GM12892 (cell line): ENCODE data around the gene PMM2.
"Not testable (repeated sequence)": the region's sequence is repeated elsewhere in the genome, so short reads cannot be mapped to it uniquely, and the experiment has no call there.

Experiments used
- DNase-seq: peaks from one replicate; pipeline ENCODE4 v3.0.0; 2011; ENCODE audit not compliant: insufficient read length
- FAIRE-seq: peaks from 2 replicates; lab custom pipeline; 2011; peaks lifted over from hg19 to GRCh38; lab: Jason Lieb, UNC
- POLR2A ChIP-seq: IDR thresholded peaks from 2 replicates; pipeline ENCODE4 v1.6.1; 2011; ENCODE audit warnings: low read depth, low read length, control low read depth
- POLR2AphosphoS5 ChIP-seq: IDR thresholded peaks from 2 replicates; pipeline ENCODE4 v1.6.1; 2011; ENCODE audit warnings: low read depth, low read length, control low read depth
- TAF1 ChIP-seq: IDR thresholded peaks from 2 replicates; pipeline ENCODE4 v1.6.1; 2011; ENCODE audit warnings: low read depth, mild to moderate bottlenecking, control low read depth, low read length, borderline replicate concordance

PMM2 gene

DNA sequence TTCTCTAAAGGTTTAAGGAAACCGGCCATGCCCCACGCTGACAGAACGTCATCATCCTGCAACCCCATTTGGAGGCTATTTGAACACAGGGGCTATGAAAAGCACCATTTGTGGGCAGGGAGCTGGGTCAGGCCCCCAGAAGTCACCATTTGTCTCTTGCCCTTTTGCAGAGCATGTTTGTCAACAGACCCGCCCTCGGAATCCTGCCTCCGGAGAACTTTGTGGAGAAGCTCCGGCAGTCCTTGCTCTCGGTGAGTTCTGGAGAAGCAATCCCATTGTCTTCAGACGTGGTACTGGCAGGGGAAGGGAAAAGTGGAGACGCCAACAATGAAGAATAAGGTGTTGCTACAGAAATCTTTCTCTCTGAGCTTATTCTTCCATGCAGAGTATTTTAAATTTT, 33.7 kb upstream of the PMM2 start:
- no peak for DNase-seq
- no peak for TF ChIP-seq TAF1
- no peak for FAIRE-seq

DNA sequence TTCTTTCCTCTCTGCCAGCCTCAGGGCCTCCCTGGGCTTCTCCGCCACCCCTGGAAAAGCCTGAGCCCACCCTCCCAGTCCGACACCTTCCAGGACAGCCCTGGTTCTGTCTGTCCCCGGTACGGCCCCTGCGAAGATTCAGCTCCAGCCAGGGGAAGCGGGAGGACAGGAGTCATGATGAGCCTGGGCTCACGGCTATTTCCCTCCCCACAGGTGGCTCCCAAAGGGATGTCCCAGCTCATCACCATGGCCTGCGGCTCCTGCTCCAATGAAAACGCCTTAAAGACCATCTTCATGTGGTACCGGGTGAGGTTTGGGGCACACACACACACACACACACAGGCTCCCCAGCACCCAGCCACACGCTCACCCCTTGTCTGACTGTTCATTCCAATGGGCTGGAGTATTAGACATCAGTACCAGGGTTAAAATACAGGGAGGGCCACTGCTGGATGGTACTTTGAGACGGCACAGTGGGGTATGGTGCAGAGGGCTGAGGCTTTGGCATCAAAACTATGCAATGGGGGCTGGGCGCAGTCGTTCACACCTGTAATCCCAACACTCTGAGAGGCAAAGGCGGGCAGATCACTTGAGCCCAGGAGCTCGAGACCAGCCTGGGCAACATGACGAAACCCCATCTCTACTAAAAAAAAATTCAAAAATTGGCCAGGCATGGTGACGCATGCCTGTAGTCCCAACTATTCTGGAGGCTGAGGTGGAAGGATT, 33.0 kb upstream of the PMM2 start:
- FAIRE-seq (no peak), DNase-seq (no peak)
- TF ChIP-seq TAF1 = no peak
- TF ChIP-seq POLR2AphosphoS5 = no peak
- TF ChIP-seq POLR2A = no peak

DNA sequence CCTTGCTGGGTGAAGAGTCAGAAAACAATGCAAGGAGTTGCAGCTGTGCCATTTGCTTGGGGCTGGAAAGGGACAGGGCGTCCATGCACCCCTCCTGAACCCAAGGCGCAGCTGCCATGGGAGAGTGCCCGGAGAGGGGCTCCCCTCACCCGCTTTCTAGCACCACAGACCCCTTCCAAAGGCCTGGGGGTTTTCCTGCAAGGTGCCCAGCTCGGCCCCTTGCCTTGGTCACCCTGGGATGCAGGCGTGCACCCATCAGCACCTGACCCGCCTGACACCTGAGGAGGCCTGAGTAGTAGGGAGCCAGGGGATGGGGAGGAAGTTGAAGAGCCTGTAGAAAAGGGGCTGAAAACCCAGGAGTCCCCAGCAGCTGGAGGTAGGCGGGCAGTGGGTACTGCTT, 30.5 kb upstream of the PMM2 start:
- FAIRE-seq (no peak), DNase-seq (no peak)
- TF ChIP-seq POLR2A (no peak), TAF1 (no peak), POLR2AphosphoS5 (no peak)

DNA sequence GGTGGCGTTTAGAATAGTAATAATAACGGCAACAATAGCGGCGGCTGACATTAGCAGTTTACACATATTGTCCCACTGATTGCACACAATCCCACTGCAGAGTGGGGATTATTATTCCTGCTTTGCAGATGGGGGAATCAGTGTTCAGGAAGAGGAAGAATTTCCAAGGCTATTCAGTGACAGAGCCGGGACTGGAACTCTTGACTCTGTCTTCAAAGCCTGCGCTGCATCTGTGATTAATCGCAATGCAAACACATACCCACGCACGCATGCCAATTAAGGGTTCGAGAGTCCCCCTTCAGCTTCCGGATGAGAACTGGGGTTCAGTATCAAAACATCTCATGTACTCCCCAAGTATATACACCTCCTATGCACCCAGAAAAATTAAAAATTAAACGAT, 29.4 kb upstream of the PMM2 start:
- DNase-seq (no peak), FAIRE-seq (no peak)
- TF ChIP-seq POLR2A = no peak
- TF ChIP-seq POLR2AphosphoS5 = no peak
- TF ChIP-seq TAF1 = no peak

DNA sequence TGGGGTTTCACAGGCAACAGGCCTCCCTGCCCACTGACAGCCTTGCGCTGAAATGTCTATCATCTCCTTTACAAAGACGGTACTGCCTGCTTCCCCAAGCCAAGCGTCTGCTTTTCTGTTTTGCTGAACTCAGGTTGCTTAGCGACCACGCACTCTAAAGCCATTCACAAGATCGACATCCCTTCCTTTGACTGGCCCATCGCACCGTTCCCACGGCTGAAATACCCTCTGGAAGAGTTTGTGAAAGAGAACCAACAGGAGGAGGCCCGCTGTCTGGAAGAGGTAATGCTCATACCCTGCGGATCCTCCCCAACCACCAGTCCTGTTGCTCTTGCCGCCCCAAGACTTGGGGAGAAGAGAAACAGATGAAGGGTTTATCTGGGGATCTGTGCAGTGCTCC, 28.9 kb upstream of the PMM2 start:
- no peak for DNase-seq
- TF ChIP-seq TAF1 = no peak
- TF ChIP-seq POLR2AphosphoS5 = no peak
- no peak for TF ChIP-seq POLR2A
- no peak for FAIRE-seq

DNA sequence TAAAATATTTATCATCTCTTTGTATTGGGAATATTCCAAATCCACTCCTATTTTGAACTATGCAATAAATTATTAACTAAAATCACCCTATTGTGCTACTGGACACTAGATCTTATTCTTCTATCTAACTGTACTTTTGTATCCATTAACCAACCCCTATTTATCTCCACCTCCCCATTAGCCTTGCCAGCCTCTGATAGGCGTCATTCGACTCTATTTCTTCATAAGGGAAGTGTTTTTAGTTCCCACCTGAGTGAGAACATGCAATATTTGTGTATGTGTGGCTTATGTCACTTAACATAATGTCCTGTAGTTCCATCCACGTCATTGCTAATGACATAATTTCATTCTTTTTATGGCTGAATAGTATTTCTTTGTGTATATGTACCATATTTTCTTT, 24.1 kb upstream of the PMM2 start:
- TF ChIP-seq POLR2AphosphoS5 (no peak), POLR2A (no peak), TAF1 (no peak)
- FAIRE-seq (no peak), DNase-seq (no peak)

DNA sequence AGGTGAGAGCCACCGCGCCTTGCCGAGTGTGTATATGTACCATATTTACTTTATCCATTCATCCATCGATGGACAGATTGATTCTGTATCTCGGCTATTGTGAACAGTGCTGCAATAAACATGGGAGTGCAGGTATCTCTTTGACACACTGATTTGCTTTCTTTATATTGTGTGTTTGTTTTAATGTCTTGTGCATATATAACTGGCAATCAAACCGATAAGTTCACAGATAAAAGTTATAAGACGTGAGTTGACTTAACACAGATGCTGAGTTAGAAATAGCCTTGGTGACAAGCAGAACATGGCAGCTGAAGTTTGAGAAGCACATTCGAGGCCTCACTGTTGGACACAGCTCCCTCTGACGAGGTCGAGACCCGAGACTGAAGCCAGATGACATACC, 23.4 kb upstream of the PMM2 start:
- no peak for DNase-seq
- FAIRE-seq = no peak
- TF ChIP-seq POLR2AphosphoS5 (no peak), POLR2A (no peak), TAF1 (no peak)

DNA sequence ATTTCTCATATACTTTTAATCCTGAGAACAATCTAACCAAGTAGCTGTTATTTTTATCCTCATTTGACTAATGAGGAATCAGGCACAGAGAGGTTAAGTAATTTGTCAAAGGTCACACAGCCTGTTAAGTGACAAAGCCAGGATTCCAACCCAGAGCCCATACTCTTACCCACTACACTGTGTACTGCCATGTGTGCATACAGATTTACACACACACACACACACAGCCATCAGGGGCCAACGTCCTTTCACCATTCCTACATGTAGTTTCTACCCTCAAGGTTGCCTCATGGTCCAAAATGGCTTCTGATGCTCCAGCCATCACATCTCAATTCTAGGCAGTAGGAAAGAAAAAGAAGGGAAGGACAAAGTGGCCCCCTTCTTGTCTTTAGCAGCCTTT, 22.3 kb upstream of the PMM2 start:
- TF ChIP-seq POLR2AphosphoS5 (no peak), POLR2A (no peak), TAF1 (no peak)
- DNase-seq (no peak), FAIRE-seq (no peak)

DNA sequence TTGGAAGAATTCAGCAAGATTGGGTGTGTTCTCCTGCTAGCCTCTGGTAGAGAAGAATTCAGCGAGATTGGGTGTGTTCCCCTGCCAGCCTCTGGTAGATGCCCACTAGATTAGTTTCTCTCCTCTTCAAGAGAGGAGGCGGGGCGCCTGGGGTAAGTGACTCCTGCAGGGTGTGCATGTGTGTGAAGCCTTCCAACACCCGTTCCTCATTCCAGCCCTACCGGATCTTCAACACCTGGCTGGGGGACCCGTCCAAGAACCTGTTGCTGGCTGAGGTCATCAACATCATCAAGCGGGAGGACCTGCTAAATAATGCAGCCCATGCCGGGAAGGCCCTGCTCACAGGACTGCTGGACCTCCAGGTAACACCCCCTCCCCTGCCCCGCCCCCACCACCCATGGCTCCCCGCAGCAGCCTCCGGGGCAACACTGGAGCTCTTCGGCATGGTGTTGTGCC, 21.5 kb upstream of the PMM2 start:
- DNase-seq (no peak), FAIRE-seq (no peak)
- TF ChIP-seq POLR2A (no peak), POLR2AphosphoS5 (no peak), TAF1 (no peak)

DNA sequence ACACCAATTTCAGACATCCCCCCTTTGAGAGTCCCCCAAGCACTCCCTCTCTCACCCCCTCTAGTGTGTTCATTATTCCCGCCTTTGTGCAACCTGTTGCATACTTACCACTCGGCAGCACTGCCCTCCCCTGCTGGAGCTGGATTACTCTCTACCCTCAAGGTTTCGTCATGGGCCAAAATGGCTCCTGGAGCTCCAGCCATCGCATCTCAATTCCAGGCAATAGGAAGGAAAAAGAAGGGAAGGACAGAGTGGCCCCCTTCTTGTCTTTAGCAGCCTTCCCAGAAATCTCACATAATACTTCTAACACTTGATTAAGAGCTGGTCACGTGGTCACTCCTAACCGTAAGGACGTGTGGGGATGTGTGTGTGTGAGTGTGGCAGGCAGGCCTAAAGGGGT, 20.4 kb upstream of the PMM2 start:
- DNase-seq (no peak), FAIRE-seq (no peak)
- TF ChIP-seq POLR2A (no peak), TAF1 (no peak), POLR2AphosphoS5 (no peak)

DNA sequence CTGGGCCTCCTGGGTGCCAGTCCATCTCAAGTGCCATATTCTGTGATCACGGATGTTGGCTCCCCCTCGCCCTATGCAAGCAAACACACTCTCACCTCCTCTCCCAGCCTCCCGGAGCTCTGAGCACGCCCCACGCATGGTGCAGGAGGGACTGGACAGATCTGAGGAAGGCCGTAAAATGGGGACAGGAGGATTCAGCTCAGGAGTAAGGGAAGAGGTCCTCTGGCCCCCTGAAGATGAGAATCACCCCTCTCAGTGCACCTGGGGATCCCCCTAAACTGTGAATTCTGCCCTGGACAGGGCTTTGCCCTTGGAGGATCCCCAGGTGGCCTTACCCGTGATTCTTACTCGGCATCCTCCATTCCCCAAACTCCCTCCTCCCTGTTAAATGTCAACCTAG, 15.8 kb upstream of the PMM2 start:
- no peak for FAIRE-seq
- no peak for DNase-seq
- TF ChIP-seq POLR2A (no peak), TAF1 (no peak), POLR2AphosphoS5 (no peak)

DNA sequence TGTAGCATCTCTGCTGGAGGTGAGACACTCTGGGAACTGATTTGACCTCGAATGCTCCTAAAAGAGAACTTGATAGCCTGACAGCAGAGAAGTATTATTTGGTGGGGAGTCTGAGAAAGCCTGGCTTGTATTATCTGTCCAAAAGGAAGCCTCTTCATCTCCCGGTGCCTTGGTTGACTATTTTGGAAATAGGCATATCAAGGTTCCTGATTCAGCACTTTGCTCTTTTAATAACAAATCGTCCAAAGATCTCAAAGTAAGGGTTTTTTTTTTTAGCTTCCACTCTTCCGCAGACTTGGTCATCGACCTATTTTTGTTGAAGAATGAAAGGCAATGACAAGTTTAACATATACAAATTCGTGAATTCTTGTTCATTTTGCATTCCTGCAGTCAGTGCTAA, 15.0 kb upstream of the PMM2 start:
- no peak for DNase-seq

DNA sequence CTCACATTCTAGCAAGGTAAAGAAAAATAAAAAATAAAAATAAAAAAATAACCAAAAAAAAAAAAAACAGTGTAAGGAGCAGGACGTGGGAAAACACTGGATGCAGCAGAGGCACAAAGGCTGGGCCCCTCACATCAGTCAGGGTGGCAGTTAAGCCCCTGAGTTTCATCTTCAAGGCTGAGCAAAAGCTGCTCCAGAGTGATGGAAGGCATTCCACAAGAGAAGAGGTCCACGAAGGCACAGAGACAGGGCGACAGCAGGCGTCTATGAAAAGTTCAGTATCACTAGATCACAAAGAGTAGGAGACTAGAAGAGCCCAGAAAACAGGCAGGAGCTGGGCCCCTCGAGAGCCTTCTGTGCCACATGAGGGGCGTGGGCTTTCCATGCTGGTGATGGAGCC, 12.2 kb upstream of the PMM2 start:
- FAIRE-seq (no peak), DNase-seq (no peak)
- TF ChIP-seq POLR2A (no peak), TAF1 (no peak), POLR2AphosphoS5 (no peak)

More for the DNA sequence above, 15.0 kb upstream of the PMM2 start:
- FAIRE-seq = no peak
- no peak for TF ChIP-seq POLR2AphosphoS5
- TF ChIP-seq POLR2A = no peak
- no peak for TF ChIP-seq TAF1

DNA sequence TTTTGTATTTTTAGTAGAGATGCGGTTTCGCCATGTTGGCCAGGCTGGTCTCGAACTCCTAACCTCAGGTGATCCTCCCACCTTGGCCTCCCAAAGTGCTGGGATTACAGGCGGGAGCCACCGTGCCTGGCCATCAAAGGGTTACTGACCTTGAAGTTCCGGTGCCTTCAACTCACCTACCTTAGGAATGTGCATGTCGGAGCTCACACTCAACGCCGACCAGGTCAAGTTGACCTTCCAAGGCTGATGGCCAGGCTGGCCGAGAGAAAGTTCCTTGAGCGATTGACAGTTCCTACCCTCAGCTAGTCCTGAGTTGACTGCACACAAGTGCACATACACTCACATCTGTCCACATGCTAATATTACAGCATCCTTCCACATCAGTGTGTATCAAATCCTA, 11.3 kb upstream of the PMM2 start:
- FAIRE-seq = not testable (repeated sequence)

More for the DNA sequence above, 11.3 kb upstream of the PMM2 start:
- DNase-seq = not testable (repeated sequence)
